OCI-LY3 (cell line): ENCODE data around the gene CABP7.

Experiments
- H2AFZ ChIP-seq: fragments of 200-600, 300-600 bp; shearing (Covaris generic); 2 replicates; pipeline ENCODE4 v1.6.0; 2014; ENCODE audit warnings: antibody characterized with exemption, low read depth, low read length
- H3K27ac ChIP-seq: fragments of 200-600, 300-600 bp; sonication (generic); 2 replicates; pipeline ENCODE4 v1.5.1; 2014; ENCODE audit warnings: mild to moderate bottlenecking, low read length, moderate library complexity, mixed read lengths
- H3K27me3 ChIP-seq: fragments of 200-600, 300-600 bp; sonication (generic); 2 replicates; pipeline ENCODE4 v1.6.1; 2014; ENCODE audit warnings: low read depth, low read length, mixed read lengths
- H3K36me3 ChIP-seq: fragments of 200-600, 300-600 bp; sonication (generic); replicated peaks from 2 replicates; pipeline ENCODE3; 2014; ENCODE audit warnings: low read depth, low read length, mixed read lengths
- H3K4me1 ChIP-seq: fragments of 300-600, 200-600 bp; sonication (generic); 2 replicates; pipeline ENCODE4 v1.6.1; 2014; ENCODE audit warnings: low read length, mixed read lengths
- H3K4me2 ChIP-seq: fragments of 200-600, 300-600 bp; sonication (generic); 2 replicates; pipeline ENCODE4 v1.6.1; 2014; ENCODE audit warnings: low read length, mixed read lengths
- H3K4me3 ChIP-seq: fragments of 300-600, 200-600 bp; sonication (generic); 2 replicates; pipeline ENCODE4 v1.5.1; 2014; ENCODE audit warnings: antibody characterized with exemption, mild to moderate bottlenecking, low read length, moderate library complexity
- H3K79me2 ChIP-seq: fragments of 300-600, 200-600 bp; shearing (Covaris generic); 2 replicates; pipeline ENCODE4 v1.6.1; 2014; ENCODE audit warnings: mild to moderate bottlenecking, low read length, mixed read lengths
- H3K9ac ChIP-seq: fragments of 300-600, 200-600 bp; shearing (Covaris generic); 2 replicates; pipeline ENCODE4 v1.6.0; 2014; ENCODE audit warnings: mild to moderate bottlenecking, low read length, moderate library complexity
- H3K9me3 ChIP-seq: fragments of 200-600, 300-600 bp; shearing (Covaris generic); 2 replicates; pipeline ENCODE4 v1.6.1; 2014; ENCODE audit warnings: low read length, mixed read lengths; ENCODE audit not compliant: insufficient read depth
- H4K20me1 ChIP-seq: fragments of 200-600, 300-600 bp; sonication (generic); 2 replicates; pipeline ENCODE4 v1.6.1; 2016; ENCODE audit warnings: low read length, mixed read lengths; ENCODE audit not compliant: insufficient read depth
- EZH2phosphoT487 ChIP-seq: fragments of 200-600 bp; shearing (Covaris generic); IDR thresholded peaks from 2 replicates; pipeline ENCODE4 v1.6.1; 2018; ENCODE audit warnings: antibody characterized with exemption, mixed run types, low read depth
- TF ChIP-seq, protein P1 (sequence below): fragments of 200-600, 300-600 bp; sonication (generic); IDR thresholded peaks from 2 replicates; pipeline ENCODE4 v1.5.1; 2014; ENCODE audit warnings: antibody characterized with exemption, low read length, low read depth

CABP7 gene

DNA sequence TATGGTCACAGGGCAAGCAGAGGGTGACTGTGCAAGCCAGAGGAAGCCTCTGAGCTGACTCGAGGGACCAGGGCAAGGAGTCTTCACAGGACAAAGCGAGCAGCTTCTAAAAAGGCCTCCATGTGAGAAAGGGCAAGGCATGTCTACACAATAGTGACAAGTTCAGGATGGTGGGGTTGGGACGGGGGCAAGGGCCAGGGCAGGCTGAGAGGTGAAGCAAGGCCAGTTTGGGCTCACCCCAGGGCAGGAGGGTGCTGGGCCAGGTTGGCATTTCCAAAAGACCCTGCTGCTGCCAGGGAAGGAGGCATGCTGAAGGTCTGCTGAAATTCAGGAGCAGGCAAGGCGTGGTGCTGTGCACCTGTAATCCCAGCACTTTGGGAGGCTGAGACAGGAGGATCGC lies 12.3 kb upstream of the CABP7 start:
- H3K27ac ChIP-seq: no peak overlapping the region
- peaks cover 15% of the 10 kb centered on the region for H3K4me1 ChIP-seq
- no peaks in the 10 kb centered on the region for H3K9me3 ChIP-seq
- H2AFZ ChIP-seq: no peak overlapping the region
- H4K20me1 ChIP-seq: no peaks in the 10 kb centered on the region
- peaks cover 13% of the 10 kb centered on the region for H3K27me3 ChIP-seq
- H3K4me2 ChIP-seq: no peak overlapping the region
- TF ChIP-seq, protein P1, sequence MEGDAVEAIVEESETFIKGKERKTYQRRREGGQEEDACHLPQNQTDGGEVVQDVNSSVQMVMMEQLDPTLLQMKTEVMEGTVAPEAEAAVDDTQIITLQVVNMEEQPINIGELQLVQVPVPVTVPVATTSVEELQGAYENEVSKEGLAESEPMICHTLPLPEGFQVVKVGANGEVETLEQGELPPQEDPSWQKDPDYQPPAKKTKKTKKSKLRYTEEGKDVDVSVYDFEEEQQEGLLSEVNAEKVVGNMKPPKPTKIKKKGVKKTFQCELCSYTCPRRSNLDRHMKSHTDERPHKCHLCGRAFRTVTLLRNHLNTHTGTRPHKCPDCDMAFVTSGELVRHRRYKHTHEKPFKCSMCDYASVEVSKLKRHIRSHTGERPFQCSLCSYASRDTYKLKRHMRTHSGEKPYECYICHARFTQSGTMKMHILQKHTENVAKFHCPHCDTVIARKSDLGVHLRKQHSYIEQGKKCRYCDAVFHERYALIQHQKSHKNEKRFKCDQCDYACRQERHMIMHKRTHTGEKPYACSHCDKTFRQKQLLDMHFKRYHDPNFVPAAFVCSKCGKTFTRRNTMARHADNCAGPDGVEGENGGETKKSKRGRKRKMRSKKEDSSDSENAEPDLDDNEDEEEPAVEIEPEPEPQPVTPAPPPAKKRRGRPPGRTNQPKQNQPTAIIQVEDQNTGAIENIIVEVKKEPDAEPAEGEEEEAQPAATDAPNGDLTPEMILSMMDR: no peak
- no peak for TF ChIP-seq EZH2phosphoT487
- no peak overlapping the region for H3K4me3 ChIP-seq
- no peaks in the 10 kb centered on the region for H3K36me3 ChIP-seq
- no peaks in the 10 kb centered on the region for H3K79me2 ChIP-seq
- no peak overlapping the region for H3K9ac ChIP-seq

DNA sequence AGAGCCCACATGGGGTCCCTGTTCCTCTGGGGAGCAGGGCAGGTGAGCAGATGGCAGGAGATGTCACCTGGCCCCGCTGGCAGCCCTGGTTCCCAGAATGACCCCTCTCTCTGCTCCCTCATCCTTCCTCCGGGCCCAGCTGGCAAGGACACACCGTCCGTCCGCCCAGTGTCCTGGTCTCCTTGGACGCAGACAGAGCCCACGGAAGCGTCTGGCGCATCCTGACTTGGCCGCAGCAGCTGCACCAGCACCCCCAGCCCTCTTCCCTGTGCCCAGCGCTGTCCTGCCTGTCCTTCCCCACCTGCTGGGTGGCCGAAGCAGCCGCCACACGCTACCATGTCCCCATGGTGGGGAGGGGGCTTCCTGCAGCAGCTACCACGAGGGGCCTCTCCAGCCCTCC lies 9.6 kb upstream of the CABP7 start:
- H3K4me1 ChIP-seq: 0 out of 2 replicates have a peak, but pooled peaks cover 2% of the 10 kb centered on the region
- no peaks in the 10 kb centered on the region for H3K36me3 ChIP-seq
- no peaks in the 10 kb centered on the region for H3K79me2 ChIP-seq
- H3K4me3 ChIP-seq: no peak overlapping the region
- no peak overlapping the region for H3K4me2 ChIP-seq
- peaks cover 10% of the 10 kb centered on the region; the same call in 1 of the 2 replicates for H4K20me1 ChIP-seq
- TF ChIP-seq EZH2phosphoT487: no peak
- TF ChIP-seq, protein P1: no peak
- H3K27me3 ChIP-seq: 0 out of 2 replicates have a peak, but pooled peaks cover 10% of the 10 kb centered on the region
- no peak overlapping the region for H2AFZ ChIP-seq
- H3K27ac ChIP-seq: no peak overlapping the region
- no peak overlapping the region for H3K9ac ChIP-seq
- no peaks in the 10 kb centered on the region for H3K9me3 ChIP-seq

DNA sequence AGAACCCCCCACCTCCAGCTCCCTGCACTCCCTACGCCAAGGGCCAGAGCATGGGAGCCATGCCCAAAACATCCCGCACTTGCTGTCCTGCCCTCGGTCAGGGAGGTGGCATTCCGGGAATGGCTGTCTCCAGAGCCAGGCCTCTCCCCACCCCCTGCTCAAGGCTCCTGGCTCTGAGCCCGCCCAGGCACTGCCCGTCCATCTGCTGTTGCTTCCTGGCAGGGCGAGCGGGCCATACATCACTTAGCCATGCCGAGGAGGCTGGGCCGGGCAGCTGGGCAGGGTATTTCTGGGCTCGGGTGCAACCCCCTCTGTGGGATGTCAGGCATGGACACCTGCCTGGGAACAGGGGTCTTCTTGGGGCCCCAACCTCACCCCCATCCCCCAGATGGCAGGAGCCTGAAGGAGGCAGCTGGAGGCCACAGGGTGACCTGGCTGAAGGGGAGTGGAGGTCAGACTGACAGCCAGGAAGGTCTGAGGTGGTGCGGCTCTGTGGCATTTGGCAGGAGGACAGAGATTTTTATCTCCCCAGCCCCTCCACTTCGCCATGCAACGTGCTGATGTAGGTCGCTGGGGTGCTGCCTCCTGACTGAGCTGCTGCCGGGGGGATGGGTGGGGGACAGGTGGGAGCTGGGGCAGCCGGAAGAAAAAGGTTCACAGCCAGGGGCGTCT lies 8.7 kb upstream of the CABP7 start:
- Histone ChIP-seq H3K79me2 (no peaks in the 10 kb centered on the region), H3K9ac (no peak overlapping the region), H2AFZ (no peak overlapping the region), H4K20me1 (peaks cover 10% of the 10 kb centered on the region; the same call in 1 of the 2 replicates), H3K27me3 (0 out of 2 replicates have a peak, but pooled peaks cover 10% of the 10 kb centered on the region), H3K4me1 (0 out of 2 replicates have a peak, but pooled peaks cover 2% of the 10 kb centered on the region), H3K27ac (no peak overlapping the region), H3K9me3 (no peaks in the 10 kb centered on the region), H3K4me2 (no peak overlapping the region), H3K4me3 (no peak overlapping the region), H3K36me3 (no peaks in the 10 kb centered on the region)
- TF ChIP-seq, protein P1: no peak
- no peak for TF ChIP-seq EZH2phosphoT487

DNA sequence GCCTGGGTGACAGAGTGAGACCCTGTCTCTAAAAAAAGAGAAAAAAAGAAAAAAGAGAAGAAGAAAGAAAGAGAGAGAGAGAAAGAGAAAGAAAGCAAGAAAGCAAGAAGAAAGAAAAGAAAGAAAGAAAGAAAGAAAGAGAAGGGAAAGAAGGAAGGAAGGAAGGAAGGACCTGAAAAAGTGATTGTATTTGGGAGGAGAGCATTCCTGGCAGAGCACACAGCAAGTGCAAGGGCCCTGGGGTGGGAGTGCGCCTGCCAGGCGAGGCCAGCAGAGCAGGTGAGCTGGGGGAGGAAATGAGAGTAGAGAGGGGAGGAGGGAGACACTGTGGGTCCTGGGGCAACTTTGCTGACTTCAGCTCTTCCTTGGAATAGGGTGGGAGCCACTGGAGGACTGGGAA lies 7.7 kb upstream of the CABP7 start:
- no peak overlapping the region for H3K4me3 ChIP-seq
- no peaks in the 10 kb centered on the region for H3K79me2 ChIP-seq
- H3K9me3 ChIP-seq: no peaks in the 10 kb centered on the region
- H4K20me1 ChIP-seq: peaks cover 12% of the 10 kb centered on the region; the same call in 1 of the 2 replicates
- H3K27ac ChIP-seq: no peak overlapping the region
- H3K4me2 ChIP-seq: no peak overlapping the region
- no peak overlapping the region for H3K9ac ChIP-seq
- H3K27me3 ChIP-seq: 0 out of 2 replicates have a peak, but pooled peaks cover 10% of the 10 kb centered on the region
- H2AFZ ChIP-seq: no peak overlapping the region
- 0 out of 2 replicates have a peak, but pooled peaks cover 2% of the 10 kb centered on the region for H3K4me1 ChIP-seq
- TF ChIP-seq, protein P1: no peak
- no peak for TF ChIP-seq EZH2phosphoT487
- no peaks in the 10 kb centered on the region for H3K36me3 ChIP-seq
